ENCODE data around the gene RSPO4. TPM values are rescaled to one million over a fixed set of nuclear protein-coding genes. Genes with fewer than 3 reads are reported as not detected.
A peak's percentile ranks its signal among the peaks of the same experiment; 100 is the strongest.

The RSPO4 gene
- total and polyA plus RNA-seq, 2 of the 8 experiments (the other 6 are each of a cell fraction or from before 2014, with no cell fraction given), result 3.4 to 6.4 TPM

- Histone ChIP-seq H2BK12ac (ENCODE audit: low read depth, low read length) (peak overlapping the region; percentile 77; the same call in 1 of the 2 replicates), H3K14ac (ENCODE audit: insufficient read length) (no peak overlapping the region), H3K27me3 (replicated peaks in 1 of 4; ENCODE audit: control insufficient read depth in 3 of 4, extremely low read depth in 1 of 4, insufficient read depth in 3 of 4, low read length in 3 of 4) (no peaks in the 10 kb centered on the region), H3K9me3 (ENCODE audit: insufficient read depth in 2 of 2, low read depth in 1 of 2, low read length in 1 of 2) (no peaks in the 10 kb centered on the region), H3K18ac (ENCODE audit: extremely low read depth, low read length) (no peak overlapping the region), H2BK15ac (ENCODE audit: low read length) (no peak overlapping the region), H2AFZ (ENCODE audit: low read length) (no peak overlapping the region), H3K27ac (ENCODE audit: low read depth, low read length) (no peak overlapping the region), H4K8ac (ENCODE audit: extremely low read depth, insufficient read depth, low read length) (no peak overlapping the region), H3K4me2 (ENCODE audit: insufficient read depth in 1 of 2, low read depth in 2 of 2, low read length in 2 of 2) (peak overlapping the region; percentile 38 to 46), H3K79me2 (ENCODE audit: control insufficient read depth in 1 of 2, insufficient read depth in 2 of 2, low read length in 2 of 2) (no peaks in the 10 kb centered on the region), H2BK20ac (ENCODE audit: low read length) (no peak overlapping the region), H3K4me3 (ENCODE audit: extremely low read depth in 1 of 4, insufficient read depth in 2 of 4, low read depth in 3 of 4, low read length in 4 of 4) (peak overlapping the region in 2 of 4 experiments; percentile 14 to 43; a peak in 2 of 8 replicates), H3K23ac (ENCODE audit: insufficient read length) (no peak overlapping the region), H3K36me3 (ENCODE audit: control insufficient read depth in 2 of 4, insufficient read depth in 4 of 4, low read length in 3 of 4) (no peaks in the 10 kb centered on the region), H3K23me2 (ENCODE audit: low read depth, low read length) (no peaks in the 10 kb centered on the region), H2AK5ac (ENCODE audit: low read depth, low read length) (no peak overlapping the region), H2BK120ac (replicated peaks; ENCODE audit: low read depth, low read length) (no peak overlapping the region), H4K5ac (ENCODE audit: insufficient read length, low read depth, low read length) (no peak overlapping the region), H3K56ac (replicated peaks; ENCODE audit: insufficient read length, low read depth, low read length) (no peak overlapping the region), H3K4ac (replicated peaks; ENCODE audit: insufficient read length, low read depth, low read length) (no peak overlapping the region), H4K20me1 (replicated peaks in 1 of 2; ENCODE audit: control insufficient read depth in 1 of 2, insufficient read depth in 2 of 2, low read length in 2 of 2) (no peaks in the 10 kb centered on the region), H3K79me1 (ENCODE audit: low read depth, low read length) (no peaks in the 10 kb centered on the region), H3K9ac (replicated peaks in 1 of 4; ENCODE audit: extremely low read depth in 1 of 4, low read depth in 3 of 4, low read length in 3 of 4) (no peak overlapping the region), H3K4me1 (replicated peaks in 1 of 4; ENCODE audit: control insufficient read depth in 3 of 4, insufficient read depth in 4 of 4, low read length in 3 of 4) (peaks cover 0 to 14% (median 8%) of the 10 kb centered on the region in 4 experiments; a peak in 5 of 7 replicates), H2BK5ac (ENCODE audit: low read depth, low read length) (no peak overlapping the region), H4K91ac (replicated peaks; ENCODE audit: insufficient read length, low read length) (peak overlapping the region; percentile 5)
- DNase-seq (ENCODE audit: low read depth in 1 of 2, low spot score in 2 of 2) (no peak), FAIRE-seq (no peak)
- TF ChIP-seq SUZ12 (IDR thresholded peaks at IDR 0.05; ENCODE audit: low read length) (0 out of 2 replicates have a peak, but pooled peaks have one; percentile 28), ASH2L (IDR thresholded peaks at IDR 0.05; ENCODE audit: low read length) (peak; percentile 74), SP2 (IDR thresholded peaks at IDR 0.05; ENCODE audit: low read length) (no peak), TEAD4 (IDR thresholded peaks at IDR 0.05; ENCODE audit: low read depth, low read length) (0 out of 2 replicates have a peak, but pooled peaks have one; percentile 35), RBBP5 (IDR thresholded peaks at IDR 0.05; ENCODE audit: borderline replicate concordance, low read depth, low read length) (no peak; the same call in 1 of the 2 replicates)
- CTCF ChIA-PET (ENCODE audit: partially characterized antibody), result interaction anchor here (0.8 to 8.5 kb wide), 4 partner anchors 11 to 164 kb away, joined by 3 to 83 read pairs (median 6); no protein-coding TSS in a partner anchor
- POLR2A ChIA-PET (ENCODE audit: partially characterized antibody), result no interaction called here
- WGBS, 2 experiments (ENCODE audit: extremely low coverage in 1 of 2, insufficient coverage in 1 of 2, insufficient read length in 1 of 2, insufficient replicate concordance in 2 of 2, low coverage in 1 of 2, low lambda C conversion rate in 2 of 2, missing lambda C conversion rate in 1 of 2), result 83% methylated on average over 13 of the region's 13 CpGs; no CpG with 5 or more reads in 1 of the 2 experiments
Measured at GRCh38 chr20:944774-945410, 57.2 kb downstream of the RSPO4 start.

Measured in H1 (cell line).